HG02870 (cell line): Measurements from ENCODE around the gene TMEM272.

Experiments
- ATAC-seq: cut with Tn5 transposase; IDR thresholded peaks from one replicate; pipeline ENCODE4 v1.9.1; 2021; ENCODE audit warnings: mild to moderate bottlenecking, moderate library complexity; ENCODE audit not compliant: unreplicated experiment

Gene TMEM272, protein sequence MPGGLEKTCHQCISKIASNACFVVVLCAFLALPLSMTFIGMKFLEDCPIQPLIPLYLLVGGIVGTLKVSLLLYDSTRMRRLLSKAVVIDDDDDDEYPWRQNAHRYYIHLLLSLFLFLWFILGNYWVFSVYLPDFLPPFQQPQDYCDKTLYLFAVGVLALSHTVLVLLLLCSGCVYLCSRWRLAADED

GRCh38 chr13:51844862-51845573, at the start of gene TMEM272:
Gene TMEM272, minus strand, starts transcription at chr13:51845177. Its CDS starts 6,647 bp downstream, at chr13:51838530.
- ATAC-seq = no peak

DNA sequence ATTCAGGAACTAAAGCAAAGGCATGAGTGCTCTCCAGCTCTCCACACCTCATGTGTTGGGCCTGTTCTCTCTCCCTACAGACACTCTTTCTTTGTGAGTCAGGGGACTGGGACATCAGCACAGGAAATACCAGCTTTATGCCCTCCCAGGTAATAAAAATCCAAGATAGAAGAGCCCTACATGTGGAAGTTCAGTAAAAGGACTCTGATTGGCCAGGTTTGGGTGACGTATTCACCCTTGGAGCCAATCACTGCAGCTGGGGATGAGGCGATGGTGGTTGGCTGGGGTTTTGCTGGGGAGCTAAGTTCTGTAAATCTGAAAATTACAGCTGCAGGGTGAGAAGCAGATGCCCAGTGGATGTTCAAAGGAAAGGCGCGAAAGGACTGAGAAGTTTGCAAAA, 49.3 kb upstream of the TMEM272 start:
- no peak for ATAC-seq

- no peak for ATAC-seq
Measured at GRCh38 chr13:51892657-51893056, 47.7 kb upstream of the TMEM272 start.

GRCh38 chr13:51887468-51887867, 42.5 kb upstream of the TMEM272 start:
- no peak for ATAC-seq

DNA sequence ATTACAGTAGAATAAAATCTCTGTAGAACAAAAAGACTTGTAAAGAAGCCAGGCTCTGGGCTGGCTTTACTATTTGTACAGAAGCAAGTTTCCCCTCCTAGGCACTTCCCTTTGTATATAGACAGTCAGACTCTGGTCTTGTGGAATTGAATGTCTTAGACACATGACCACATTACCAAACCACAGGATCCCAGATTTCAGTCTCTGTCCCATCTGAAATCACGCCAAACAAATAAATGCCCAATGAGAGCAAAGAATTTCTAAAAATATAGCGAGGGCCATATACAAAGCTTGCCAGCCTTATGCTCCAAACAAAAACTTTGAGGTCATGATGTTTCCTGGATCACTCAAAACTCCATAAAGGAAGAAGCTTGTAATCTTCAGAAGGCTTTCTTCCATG, 40.7 kb upstream of the TMEM272 start:
- ATAC-seq = no peak

DNA sequence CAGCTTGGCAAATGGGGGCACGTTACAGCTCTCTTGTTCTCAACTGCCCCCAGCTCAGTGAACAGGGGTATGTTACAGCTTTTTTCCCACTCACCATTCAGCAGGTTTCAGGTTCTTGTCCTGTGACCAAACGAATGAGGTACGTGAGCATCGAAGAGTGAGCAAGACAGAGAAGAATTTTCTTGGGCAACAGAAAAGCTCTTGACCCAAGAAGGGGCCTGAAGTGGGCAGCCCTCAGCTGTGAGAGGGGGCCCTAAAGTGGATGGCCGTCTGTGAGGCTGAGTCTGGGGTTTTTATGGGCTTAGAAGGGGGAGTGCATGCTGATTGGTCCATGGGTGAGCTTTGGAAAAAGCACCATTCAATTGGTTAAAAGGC, 38.2 kb upstream of the TMEM272 start:
- no peak for ATAC-seq

GRCh38 chr13:51882570-51883225, 37.7 kb upstream of the TMEM272 start:
- no peak for ATAC-seq

DNA sequence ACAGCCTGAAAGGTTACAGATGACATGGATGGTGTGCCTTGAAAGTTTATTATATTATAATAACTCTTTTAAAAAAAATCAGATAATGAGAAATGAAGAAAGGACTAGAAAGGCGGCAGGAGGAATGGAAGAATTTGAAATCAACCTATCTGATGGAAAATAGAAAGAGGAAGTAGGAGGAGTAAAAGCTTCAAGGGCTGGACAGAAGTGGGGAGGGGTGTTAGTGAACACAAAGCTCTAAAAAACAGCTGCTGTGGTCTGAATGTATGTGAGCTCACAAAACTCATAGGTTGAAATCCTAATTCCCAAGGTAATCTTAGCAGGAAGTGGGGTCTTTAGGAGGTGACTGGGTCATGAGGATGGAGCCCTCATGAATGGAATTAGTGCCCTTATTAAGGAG, 36.3 kb upstream of the TMEM272 start:
- no peak for ATAC-seq

DNA sequence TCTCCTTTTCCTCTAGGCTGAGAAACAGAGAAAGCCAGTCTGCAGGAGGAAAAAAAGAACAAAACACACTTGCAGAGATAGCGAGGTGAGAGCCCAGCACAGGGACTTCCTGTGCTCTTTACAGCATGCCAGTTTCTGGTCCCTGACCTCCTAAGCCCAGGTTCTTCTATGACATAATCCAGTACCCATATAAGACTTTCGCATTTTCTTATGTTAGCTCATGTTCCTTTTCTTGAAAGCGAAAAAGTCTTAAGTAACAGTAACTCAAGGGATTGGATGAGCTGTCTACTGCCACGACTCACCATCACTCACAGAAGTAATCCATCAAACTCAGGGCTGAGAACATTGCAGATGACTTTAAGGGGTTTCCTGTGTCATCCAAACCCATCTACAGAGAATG, 34.2 kb upstream of the TMEM272 start:
- ATAC-seq = no peak

GRCh38 chr13:51874651-51875050, 29.7 kb upstream of the TMEM272 start:
- ATAC-seq = no peak

GRCh38 chr13:51873837-51874236, 28.9 kb upstream of the TMEM272 start:
- ATAC-seq = no peak

GRCh38 chr13:51873117-51873798, 28.3 kb upstream of the TMEM272 start:
- ATAC-seq = no peak

DNA sequence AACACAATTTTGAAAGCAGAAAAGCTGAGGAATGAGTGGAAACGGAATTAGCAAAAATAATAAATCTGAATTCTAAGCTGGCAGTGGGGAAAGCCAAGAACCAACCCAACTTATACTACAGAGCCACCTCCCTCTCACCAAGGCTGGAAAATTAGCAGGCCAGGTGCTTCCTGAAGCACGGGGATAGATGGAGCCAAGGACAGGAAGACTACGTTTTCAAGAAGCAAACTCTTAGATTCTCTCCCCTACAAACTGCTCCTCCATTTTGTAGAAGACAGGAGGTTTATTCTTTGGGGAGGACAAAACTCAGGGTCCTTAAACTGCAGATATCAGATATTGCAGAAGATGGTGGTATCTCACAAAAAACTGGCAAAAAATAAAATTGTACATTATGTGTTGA, 25.6 kb upstream of the TMEM272 start:
- no peak for ATAC-seq

GRCh38 chr13:51869916-51870315, 24.9 kb upstream of the TMEM272 start:
- no peak for ATAC-seq

GRCh38 chr13:51867062-51867461, 22.1 kb upstream of the TMEM272 start:
- no peak for ATAC-seq

DNA sequence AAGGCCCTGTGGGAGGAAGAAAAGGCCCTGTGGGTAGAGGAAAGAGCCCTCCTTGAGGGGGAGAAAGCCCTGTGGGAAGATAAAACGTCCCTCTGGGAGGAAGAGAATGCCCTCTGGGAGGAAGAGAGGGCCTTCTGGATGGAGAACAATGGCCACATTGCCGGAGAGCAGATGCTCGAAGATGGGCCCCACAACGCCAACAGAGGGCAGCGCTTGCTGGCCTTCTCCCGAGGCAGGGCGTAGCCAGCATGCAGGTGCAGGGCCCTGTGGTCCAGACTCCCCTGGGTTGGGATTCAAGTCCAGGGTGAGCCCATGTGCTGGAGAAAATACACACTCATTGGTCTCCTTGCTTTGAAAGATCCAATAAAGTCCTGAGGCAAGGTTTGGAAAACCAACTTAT, 20.9 kb upstream of the TMEM272 start:
- ATAC-seq = no peak

- ATAC-seq = no peak
Measured at GRCh38 chr13:51862957-51863356, 18.0 kb upstream of the TMEM272 start.

DNA sequence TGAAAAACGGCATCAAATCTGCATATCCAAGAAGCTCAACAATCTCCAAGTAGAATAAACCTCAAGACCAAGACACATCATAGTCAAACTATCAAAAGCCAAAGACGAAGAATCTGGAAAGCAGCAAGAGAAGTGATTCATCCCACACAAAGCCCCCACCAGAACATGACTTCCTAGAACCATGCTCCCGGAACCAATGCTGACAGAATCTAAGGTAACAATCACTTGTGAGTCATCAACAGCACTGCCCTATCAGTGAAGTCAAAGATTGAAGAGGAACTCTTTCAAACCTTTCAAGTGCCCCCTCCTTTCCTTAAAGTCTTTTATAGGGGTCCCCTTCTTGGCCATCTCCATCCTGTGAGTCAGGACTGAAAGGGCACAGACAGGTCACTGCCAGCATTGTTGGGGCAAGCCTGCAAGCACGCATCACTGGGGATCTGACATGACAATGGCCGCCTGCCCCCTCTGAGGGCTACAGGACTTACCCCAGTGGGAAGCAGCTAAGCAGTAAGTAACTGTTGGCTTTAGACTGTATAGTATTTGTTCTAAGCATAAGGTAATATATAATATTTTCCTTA, 16.8 kb upstream of the TMEM272 start, which contains the start of gene CCDC70:
TSS of gene CCDC70 (plus strand) at position 247 of the 578 bp plus-strand sequence. CDS start 3,443 bp downstream, outside the sequence.
- no peak for ATAC-seq

DNA sequence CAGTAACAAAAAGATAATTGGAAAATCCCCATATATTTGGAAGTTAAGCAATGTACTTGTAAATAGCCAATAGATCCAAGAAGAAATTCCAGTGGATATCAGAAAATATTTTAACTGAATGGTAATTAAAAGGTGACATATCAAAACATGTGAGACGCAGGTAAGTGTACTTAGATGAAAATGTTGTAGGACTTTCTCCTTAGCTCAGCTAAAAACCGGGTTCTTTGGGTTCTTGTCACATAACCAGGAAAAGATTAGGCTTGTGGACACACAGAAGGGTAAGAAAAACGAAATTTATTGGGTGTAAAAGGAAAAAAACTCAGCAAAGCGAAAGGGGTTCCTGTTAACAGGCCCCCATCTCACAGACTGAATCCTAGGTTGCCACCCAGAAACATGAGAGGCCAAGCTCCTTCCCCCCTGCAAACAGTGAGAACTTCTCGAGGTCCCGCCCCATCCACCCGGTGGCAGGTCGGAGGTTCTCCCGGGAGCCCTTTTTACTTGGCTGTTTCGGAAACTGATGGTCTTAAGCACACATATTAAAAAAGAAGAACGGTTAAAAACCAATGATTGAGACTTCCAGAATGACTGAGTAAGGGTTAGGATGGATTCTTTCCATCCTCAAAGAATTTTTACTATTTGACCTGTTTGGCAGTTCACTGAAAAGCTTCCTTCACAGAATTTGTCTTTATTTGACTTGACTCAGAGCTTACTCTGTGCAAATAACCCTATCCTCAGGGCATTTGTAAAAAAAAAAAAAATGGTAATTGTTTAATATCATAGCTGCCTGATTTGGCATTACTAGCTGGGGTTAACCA, 13.7 kb upstream of the TMEM272 start:
- no peak for ATAC-seq

- no peak for ATAC-seq
Measured at GRCh38 chr13:51856998-51857397, 12.0 kb upstream of the TMEM272 start.
